22Rv1 (cell line): ENCODE results near the gene NKX6-2.

Experiments used
- H3K27ac ChIP-seq: fragments of 450-650 bp; 2 replicates; pipeline ENCODE4 v1.5.1; 2017
- ZFX ChIP-seq: fragments of 450-650 bp; IDR thresholded peaks from 2 replicates; pipeline ENCODE4 v1.6.1; 2017; ENCODE audit warnings: antibody characterized with exemption, borderline replicate concordance
- TF ChIP-seq, protein P1 (sequence below): fragments of 450-650 bp; IDR thresholded peaks from 2 replicates; pipeline ENCODE4 v1.5.1; 2017; ENCODE audit warnings: mild to moderate bottlenecking

The NKX6-2 gene

DNA sequence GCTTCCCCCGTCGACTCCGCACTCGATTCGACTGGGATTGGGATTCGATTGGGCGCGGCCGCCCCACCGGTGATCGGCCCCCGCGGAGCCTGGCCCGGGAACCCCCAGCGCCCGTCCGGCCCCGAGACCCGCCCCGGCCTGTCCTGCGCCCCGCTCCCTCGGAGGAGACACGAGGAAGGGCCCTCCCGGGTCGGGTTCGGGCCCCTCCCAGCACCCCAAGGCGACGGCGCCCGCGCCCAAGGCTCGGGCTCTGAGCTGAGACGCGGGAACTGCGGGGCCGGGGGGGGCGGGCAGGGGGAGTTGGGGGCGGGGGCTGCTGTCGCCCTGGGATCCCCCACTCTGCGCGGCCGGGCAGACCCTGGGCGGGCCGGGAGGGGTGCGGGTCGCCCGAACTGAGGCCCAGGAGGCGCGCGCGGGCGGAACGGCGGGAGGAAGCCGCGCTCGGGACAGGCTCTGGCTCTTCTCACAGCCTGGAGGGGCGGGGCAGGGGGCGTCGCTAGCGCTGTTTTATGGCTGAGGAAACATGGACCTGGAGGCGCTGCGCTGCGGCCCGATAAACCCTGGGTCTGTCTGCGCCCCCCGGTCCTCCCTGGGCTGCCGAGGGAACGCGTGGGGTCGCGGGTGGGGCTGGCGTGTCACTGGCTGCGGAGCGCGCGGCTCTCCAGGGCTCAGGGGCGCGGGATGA, 1.7 kb upstream of the NKX6-2 start:
- H3K27ac ChIP-seq = no peak overlapping the region
- no peak for TF ChIP-seq ZFX
- TF ChIP-seq, protein P1, sequence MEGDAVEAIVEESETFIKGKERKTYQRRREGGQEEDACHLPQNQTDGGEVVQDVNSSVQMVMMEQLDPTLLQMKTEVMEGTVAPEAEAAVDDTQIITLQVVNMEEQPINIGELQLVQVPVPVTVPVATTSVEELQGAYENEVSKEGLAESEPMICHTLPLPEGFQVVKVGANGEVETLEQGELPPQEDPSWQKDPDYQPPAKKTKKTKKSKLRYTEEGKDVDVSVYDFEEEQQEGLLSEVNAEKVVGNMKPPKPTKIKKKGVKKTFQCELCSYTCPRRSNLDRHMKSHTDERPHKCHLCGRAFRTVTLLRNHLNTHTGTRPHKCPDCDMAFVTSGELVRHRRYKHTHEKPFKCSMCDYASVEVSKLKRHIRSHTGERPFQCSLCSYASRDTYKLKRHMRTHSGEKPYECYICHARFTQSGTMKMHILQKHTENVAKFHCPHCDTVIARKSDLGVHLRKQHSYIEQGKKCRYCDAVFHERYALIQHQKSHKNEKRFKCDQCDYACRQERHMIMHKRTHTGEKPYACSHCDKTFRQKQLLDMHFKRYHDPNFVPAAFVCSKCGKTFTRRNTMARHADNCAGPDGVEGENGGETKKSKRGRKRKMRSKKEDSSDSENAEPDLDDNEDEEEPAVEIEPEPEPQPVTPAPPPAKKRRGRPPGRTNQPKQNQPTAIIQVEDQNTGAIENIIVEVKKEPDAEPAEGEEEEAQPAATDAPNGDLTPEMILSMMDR = no peak

DNA sequence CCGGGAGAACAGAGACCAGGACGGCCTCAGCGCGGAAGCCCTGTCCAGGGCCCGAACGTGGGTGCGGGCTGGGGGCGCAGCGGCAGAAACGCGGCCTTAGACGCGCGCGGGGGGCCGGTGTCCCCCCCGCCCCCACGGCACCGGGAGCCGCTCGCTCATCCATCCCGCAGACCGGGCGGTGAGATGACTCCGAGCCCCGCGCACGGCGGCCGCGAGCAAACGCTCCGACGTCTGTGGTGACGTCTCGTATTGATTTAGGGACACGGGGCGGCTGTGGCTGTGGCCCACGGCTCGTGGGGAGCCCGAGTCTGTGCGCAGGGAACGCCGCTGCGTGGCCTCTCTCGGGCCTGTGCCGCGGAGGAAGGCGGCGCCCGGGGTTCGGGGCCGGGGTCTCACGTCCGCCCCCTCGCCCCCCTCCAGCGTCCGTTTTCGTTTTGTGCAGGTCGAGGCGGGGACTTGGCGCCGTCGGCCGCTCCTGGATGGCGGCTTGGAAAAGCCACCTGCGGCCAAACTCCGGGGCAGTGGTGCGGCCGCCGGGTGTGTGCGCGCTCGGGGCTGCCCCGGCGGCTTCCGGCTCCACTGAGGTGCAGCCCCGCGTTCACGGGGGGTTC, 1.0 kb upstream of the NKX6-2 start:
- TF ChIP-seq ZFX = no peak
- TF ChIP-seq, protein P1 = no peak

DNA sequence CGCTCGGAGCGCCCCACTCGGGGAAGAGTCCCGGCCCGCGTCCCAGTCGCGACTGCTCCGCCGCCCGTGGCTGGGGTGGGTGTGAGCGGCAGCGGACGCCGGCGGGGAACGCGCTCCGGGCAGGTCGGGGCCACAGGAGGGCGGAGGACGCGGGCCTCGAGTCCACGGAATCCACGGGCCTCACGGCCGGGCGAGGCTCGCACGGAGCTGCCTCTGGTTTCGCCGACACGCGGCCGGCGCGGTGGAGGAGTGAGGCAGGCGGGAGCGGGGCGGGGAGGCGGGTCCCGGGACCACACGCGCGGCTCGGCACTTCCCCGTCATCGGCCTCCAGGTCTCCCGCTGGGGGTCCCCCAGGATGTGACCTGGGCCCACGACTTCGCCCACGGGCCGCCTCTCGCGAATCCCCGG, 533 bp upstream of the NKX6-2 start:
- H3K27ac ChIP-seq = no peak overlapping the region
- TF ChIP-seq ZFX = no peak
- TF ChIP-seq, protein P1 = no peak

More for the DNA sequence above, 1.0 kb upstream of the NKX6-2 start:
- no peak overlapping the region for H3K27ac ChIP-seq

DNA sequence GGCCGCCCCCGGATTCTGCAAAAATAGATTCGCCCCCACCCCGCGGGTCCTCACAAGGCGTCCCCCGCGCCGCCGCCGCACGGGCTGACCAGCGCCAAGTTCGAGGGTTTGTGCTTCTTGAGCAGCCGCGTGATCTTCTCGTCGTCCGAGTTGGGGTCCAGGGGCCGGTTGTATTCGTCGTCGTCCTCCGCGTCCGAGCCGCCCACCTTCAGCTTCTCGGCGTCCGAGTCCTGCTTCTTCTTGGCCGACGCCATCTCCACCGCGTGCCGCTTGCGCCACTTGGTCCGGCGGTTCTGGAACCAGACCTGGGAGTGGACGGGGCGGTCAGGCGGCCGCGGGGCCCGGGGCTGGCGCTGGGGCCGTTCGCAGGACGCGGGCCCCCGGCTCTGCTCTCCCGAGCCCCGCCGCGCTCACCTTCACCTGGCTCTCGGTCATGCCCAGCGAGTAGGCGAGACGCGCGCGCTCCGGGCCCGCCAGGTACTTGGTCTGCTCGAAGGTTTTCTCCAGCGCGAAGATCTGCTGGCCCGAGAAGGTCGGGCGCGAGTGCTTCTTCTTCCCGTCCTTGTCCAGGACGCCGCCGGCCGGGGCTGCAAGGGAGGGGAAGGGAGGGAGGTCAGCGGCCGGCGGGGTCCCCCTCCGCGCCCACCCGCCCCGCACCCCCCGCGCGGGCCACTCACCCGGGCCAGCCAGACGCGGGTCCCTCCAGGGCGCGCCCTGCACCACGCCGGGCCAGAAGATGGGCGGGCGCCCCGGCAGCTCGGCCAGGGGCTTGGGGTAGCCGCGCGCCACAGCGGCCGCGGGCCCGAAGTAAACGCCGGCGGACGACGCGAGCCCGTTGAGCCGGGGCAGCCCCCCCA, 853 bp downstream of the NKX6-2 start:
- no peak overlapping the region for H3K27ac ChIP-seq
- TF ChIP-seq, protein P1 = no peak
- TF ChIP-seq ZFX = no peak

DNA sequence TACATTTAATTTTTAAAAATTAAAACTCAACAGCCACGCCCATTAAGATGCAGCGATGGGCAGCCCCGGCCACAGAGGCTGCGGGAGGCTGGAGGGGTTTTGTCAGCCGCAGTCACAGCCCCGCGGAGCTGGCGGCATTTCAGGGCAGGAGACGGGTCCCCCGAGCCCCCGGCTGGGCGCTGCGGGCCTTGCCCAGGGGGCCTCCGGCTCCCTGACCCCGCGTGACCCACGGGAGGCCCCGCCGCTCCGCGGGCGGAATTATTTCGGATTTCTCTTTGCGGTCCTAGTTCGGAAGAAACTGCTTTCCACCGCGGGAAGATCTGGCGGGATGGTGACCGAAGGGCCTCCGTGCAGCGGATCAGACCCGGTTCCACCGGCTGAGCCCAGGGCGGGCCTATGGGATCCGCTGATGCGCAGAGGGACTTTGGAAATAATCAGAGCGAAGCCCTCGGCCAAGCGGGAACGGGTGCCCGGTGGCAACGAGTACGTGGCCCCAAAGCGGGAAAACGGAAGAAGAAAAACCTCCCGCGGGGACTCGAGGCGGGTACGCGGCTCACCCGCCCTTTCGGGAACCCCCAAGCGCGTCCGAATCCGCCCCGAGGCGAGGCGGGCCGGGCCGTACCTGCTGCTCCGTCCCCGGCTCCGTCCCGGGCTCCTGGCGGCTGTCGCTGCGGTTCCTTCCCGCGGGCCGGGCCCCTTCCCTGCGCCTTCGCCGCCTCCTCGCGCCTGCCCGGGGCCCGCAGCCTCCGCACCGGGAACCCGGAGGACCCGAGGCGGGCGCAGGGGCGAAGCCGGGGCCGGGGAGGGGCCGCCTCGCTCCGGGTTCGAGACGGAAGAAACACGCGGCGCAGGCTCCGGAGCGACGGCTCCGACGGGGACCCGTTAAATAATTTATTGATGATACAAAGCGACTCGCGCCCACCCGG, 1.7 kb downstream of the NKX6-2 start:
- TF ChIP-seq, protein P1 = no peak
- TF ChIP-seq ZFX = no peak
- H3K27ac ChIP-seq = no peak overlapping the region

DNA sequence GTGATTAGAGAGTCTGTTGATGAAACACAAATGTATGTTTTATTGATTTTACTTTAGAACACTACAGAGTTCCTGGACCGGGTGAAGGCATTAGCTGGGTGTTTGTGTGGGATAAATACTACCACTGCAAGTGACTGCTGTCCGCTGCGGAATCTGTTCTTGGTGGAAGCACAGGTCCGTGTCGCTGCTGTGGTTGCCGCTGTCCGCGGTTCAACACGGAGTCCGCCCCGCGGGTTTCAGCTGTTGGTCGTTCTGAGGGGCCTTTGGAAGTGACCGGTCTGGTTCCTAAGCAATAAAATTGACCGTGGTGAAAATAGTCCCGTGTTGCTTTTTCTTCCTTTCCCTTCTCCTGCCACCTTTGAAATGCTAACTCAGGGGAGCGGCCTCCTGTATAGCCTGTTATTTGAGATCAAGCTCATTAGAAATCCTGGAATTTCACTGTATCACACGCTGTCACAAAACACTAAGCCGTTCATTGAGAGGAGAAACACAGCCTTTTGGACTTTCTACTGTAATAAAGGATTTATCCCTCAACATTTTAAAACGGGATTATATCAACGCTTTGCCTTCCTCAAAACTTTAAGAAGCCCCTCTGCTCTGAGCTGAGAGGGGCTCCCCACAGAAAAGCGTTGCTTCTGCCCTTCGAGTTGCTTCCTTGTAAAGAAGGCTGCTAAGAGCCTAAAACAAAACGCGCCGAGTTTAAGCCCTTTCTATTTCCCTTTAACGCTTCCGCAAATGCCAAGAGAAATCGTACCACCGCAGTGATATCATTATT, 2.6 kb downstream of the NKX6-2 start:
- no peak for TF ChIP-seq ZFX
- TF ChIP-seq, protein P1 = no peak
- H3K27ac ChIP-seq = no peak overlapping the region
